ENCODE results near the gene SLC5A12.
"Not testable (repeated sequence)": the region's sequence is repeated elsewhere in the genome, so short reads cannot be mapped to it uniquely, and the experiment has no call there.

SLC5A12 gene

DNA sequence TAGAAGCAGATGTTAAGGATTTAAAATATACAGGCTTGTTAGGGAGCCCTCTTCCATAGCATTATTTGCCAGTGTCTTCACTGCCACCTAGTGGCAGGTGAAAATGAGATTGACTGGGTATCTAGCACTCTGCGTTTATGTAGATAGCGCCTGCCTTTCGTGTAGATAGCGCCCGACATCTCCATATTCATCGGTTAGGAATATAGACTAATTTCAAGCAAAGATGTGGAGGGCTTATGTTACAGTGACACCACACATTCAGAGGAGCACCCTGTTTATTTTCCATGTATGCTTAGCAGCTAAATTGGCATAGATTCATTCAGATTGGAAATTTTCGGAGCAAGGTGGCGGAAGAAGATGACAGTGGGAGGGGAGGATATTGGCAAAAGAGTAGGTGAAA lies 72.0 kb downstream of the SLC5A12 start:
- peak; percentile 88 for DNase-seq

DNA sequence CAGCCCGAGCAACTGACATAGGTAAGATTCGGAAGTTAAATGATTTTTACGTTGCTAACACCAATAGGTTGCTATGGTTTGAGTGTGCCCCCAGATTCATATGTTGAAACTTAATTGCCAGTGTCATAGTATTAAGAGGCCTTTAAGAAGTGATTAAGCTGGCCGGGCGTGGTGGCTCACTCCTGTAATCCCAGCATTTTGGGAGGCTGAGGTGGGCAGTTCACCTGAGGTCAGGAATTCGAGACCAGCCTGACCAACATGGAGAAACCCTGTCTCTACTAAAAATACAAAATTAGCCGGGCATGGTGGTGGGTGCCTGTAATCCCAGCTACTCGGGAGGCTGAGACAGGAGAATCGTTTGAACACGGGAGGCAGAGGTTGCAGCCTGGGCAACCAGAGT lies 78.5 kb downstream of the SLC5A12 start:
- DNase-seq = not testable (repeated sequence)

DNA sequence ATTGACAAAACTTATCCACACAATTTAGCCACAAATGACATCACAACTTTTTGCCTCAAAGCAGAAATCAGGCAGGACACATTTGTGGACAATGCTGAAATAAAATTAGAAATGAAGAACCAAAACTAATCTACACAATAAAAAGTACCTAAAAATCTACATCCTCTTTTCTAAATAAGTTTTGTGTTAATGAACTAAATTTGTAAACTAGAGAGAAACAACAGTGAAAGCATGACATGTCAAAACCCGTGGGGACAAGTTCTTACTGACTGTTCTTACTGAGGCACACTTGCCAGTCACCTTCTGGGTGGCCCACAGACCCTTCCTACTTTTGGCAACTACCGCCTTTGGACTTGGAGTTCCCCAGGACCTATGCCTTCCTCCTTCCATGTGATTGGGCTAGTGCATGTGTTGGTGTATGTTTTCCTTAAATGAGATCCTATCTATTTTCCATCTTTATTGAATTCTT lies 89.1 kb downstream of the SLC5A12 start:
- DNase-seq = no peak

DNA sequence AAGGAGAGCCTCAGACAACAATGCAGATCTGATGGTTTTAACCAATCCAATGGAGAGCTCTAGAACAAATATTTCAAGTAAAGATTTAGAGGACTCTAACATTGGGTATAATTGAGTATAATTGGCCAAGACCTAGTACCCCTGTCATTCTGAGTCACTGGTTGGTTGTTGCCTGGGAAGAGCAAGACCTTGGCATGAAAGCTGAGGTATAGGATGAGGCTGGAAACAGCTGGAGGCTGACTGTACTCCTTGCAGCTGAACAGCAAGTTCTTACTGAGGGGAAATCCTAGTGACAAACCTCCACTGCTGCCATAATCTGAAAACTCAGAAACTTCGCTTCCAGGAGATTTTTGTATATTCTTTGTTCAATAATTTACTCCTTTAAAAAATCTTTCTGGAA lies 95.5 kb downstream of the SLC5A12 start:
- no peak for DNase-seq

DNA sequence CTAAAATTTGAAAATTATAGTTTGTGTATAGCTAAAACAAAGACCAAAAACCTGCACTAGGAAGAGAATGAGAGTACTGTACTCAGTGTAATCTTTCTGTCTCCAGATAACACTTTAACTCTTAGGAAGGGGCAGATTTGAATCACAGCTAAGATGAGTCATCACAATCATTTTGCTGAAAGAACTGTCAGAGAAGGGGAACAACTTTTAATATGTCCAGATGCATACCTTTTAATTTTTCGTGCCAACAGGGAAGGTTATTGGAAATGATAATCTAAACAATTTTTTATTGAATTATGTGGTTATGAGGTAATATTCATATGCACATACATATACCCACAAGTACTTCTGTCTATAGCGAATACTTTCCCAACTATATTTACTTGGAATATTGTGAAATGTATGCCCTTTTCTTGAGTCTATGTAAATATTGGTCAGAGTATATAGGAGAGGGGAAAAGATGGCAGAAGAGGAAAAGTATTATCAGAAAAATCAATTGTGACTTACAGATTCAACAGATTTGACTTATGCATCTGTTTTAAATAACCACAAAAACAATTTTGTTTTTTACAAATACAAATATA lies 98.7 kb downstream of the SLC5A12 start:
- no peak for DNase-seq

DNA sequence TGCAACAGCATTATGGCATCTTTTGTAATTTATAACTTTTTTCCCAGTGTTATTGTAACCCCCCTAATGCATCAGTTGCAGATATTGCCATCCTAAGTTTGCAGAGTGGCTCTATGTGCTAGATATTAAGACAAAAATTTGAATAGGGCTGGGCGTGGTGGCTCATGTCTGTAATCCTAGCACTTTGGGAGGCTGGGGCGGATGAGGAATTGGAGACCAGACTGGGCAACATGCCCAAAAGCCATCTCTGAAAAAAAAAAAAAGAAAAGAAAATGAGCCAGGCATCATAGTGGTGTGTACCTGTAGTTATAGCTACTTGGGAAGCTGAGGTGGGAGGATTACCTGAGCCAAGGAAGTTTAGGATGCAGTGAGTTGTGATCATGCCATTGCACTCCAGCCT lies 99.7 kb downstream of the SLC5A12 start:
- DNase-seq = peak; percentile 78

DNA sequence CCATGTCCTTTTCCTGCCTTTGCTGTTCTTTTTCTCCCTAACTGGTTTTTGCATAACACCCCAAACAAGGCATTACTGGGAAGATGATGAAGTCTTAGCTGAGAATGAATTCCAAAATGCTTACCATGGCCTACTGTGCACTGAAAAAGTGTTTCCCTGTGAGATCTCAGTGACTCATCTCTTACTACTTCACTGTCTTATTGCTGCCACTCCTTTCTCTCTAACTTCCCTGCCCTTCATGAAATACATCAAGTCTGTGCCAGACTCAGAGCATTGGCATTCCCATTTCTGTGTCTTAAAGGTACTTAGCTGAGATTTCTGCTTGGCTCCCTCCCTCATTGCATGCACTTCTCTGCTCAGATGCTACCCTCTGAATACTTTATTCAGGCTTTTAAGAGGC lies 100.7 kb downstream of the SLC5A12 start:
- no peak for DNase-seq

DNA sequence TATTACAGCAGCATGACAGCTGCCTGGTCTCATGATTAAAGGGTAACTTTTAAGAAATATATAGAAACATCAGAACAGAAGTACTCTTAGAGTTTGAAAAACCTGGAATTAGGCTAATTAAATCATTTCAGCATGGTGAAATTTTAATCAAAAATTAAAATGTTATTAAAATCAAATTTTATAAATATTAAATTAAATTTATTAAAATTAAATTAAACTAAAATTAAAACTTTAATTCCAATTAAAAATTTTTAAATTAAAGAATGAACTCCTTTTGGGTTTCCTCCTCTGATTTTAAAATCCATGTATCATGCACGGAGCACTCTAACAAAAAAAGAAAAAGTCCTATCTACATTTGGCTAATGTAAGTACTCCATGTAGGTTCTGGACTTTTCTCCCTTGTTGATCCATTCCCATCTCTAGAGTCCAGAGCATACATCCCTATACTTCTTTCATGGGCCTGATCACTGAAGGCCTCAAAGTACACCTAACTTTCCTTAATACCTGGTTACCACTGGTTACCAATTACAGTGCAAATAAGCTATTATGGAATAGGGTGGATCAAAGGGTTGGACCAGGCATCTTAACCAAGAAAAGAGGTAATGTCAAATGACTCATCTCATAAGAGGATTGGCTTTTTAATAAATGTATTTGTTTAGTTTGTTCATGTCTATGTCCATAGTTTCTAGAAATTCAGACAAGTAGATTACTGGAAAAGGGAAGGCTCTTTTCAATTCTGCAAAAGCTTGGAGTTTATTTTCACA lies 101.4 kb downstream of the SLC5A12 start:
- DNase-seq = no peak

DNA sequence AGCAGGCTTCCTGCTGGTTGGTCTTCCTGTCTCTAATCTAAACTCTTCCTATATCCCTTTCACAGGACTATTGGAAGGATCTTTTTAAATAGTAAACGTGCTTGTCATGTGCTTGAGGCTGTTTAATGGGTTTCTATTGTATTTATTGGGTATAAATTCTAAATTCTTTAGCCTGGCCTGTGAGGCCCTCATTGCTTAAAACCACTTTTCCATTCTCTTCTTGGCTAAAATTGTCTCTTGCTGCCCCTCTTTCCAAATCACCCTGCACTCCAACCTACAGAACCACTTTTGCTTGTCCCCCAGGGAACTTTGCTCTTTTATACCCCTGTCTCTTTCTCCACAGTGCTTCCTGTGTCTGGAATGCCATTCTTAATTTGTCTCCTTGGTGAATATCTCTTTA lies 103.4 kb downstream of the SLC5A12 start:
- DNase-seq = no peak

Data from NCI-H2171 treated with DMSO at 0.1 percent for 48 hours (cell line).